ENCODE data around the gene INPP4B.

- TF ChIP-seq, protein P1, sequence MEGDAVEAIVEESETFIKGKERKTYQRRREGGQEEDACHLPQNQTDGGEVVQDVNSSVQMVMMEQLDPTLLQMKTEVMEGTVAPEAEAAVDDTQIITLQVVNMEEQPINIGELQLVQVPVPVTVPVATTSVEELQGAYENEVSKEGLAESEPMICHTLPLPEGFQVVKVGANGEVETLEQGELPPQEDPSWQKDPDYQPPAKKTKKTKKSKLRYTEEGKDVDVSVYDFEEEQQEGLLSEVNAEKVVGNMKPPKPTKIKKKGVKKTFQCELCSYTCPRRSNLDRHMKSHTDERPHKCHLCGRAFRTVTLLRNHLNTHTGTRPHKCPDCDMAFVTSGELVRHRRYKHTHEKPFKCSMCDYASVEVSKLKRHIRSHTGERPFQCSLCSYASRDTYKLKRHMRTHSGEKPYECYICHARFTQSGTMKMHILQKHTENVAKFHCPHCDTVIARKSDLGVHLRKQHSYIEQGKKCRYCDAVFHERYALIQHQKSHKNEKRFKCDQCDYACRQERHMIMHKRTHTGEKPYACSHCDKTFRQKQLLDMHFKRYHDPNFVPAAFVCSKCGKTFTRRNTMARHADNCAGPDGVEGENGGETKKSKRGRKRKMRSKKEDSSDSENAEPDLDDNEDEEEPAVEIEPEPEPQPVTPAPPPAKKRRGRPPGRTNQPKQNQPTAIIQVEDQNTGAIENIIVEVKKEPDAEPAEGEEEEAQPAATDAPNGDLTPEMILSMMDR (conservative IDR thresholded peaks at IDR 0.05; ENCODE audit: low read depth, low read length) = no peak
- TF ChIP-seq EZH2 (IDR thresholded peaks at IDR 0.05; ENCODE audit: low read length, unreplicated experiment) = no peak
Observed at GRCh38 chr4:142781114-142781513, 65.0 kb downstream of the INPP4B start.

Data from PC-3 (cell line).